Hepatocyte (in vitro differentiated cells): Measurements from ENCODE around the gene CCM2L.

Source experiments
- EZH2 ChIP-seq: fragments of 200-600 bp; sonication (generic); IDR thresholded peaks from 2 replicates; pipeline ENCODE4 v1.6.1; 2016; ENCODE audit warnings: antibody characterized with exemption, mild to moderate bottlenecking, borderline replicate concordance
- TF ChIP-seq, protein P1 (sequence below): fragments of 200-600 bp; sonication (generic); IDR thresholded peaks from 2 replicates; pipeline ENCODE4 v1.5.1; 2016; ENCODE audit warnings: antibody characterized with exemption, mild to moderate bottlenecking; ENCODE audit not compliant: poor library complexity

DNA sequence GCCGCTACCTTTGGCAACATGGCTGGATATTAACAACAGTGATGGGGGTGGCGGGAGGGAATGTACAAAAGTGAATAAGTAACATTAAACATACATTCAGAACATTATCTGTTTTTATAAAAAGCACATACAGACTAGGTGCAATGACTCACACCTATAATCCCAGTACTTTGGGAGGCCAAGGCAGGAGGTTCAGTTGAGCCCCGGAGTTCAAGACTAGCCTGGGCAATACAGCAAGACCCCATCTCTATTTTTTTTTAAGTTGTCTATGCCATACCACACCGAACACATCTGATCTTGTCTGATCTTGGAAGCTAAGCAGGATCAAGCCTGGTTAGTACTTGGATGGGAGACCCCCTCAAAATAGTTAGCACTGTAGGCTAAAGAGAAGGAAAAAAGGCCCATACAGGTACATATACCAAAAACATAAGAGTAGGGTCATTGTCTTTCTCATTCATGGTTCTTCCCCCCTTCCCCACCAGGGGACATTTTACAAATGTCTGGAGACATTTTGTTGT lies 40.1 kb downstream of the CCM2L start:
- TF ChIP-seq, protein P1, sequence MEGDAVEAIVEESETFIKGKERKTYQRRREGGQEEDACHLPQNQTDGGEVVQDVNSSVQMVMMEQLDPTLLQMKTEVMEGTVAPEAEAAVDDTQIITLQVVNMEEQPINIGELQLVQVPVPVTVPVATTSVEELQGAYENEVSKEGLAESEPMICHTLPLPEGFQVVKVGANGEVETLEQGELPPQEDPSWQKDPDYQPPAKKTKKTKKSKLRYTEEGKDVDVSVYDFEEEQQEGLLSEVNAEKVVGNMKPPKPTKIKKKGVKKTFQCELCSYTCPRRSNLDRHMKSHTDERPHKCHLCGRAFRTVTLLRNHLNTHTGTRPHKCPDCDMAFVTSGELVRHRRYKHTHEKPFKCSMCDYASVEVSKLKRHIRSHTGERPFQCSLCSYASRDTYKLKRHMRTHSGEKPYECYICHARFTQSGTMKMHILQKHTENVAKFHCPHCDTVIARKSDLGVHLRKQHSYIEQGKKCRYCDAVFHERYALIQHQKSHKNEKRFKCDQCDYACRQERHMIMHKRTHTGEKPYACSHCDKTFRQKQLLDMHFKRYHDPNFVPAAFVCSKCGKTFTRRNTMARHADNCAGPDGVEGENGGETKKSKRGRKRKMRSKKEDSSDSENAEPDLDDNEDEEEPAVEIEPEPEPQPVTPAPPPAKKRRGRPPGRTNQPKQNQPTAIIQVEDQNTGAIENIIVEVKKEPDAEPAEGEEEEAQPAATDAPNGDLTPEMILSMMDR: no peak
- TF ChIP-seq EZH2: no peak
